ENCODE data around the gene DPYD.

DPYD gene

GRCh38 chr1:97207868-97208267 lies 713.0 kb downstream of the DPYD start:
- Histone ChIP-seq H3K4me2 (ENCODE audit: low read length) (no peak overlapping the region), H3K79me2 (ENCODE audit: insufficient read depth, low read length) (no peaks in the 10 kb centered on the region), H3K36me3 (ENCODE audit: insufficient read depth, low read length) (no peaks in the 10 kb centered on the region), H3K9me3 (ENCODE audit: low read length) (no peaks in the 10 kb centered on the region), H3K9ac (ENCODE audit: low read length) (no peak overlapping the region), H3K9me2 (ENCODE audit: low read depth, low read length) (no peaks in the 10 kb centered on the region), H3F3A (ENCODE audit: insufficient read depth, low read length) (no peaks in the 10 kb centered on the region), H3K4me3 (ENCODE audit: low read depth, low read length, poor library complexity, severe bottlenecking) (no peak overlapping the region), H3K27ac (ENCODE audit: low read depth, low read length, poor library complexity, severe bottlenecking) (no peak overlapping the region), H3K27me3 (ENCODE audit: insufficient read depth, low read length) (no peaks in the 10 kb centered on the region), H2AFZ (ENCODE audit: low read length) (no peak overlapping the region), H3K4me1 (ENCODE audit: insufficient read depth, low read length, severe bottlenecking) (no peaks in the 10 kb centered on the region), H4K20me1 (ENCODE audit: insufficient read depth, low read length) (no peaks in the 10 kb centered on the region)
- TF ChIP-seq CTCF (IDR thresholded peaks at IDR 0.05; ENCODE audit: low read length) (no peak), EZH2 (IDR thresholded peaks at IDR 0.05; ENCODE audit: borderline replicate concordance, low read length) (no peak)

- Histone ChIP-seq H3K27me3 (ENCODE audit: insufficient read depth, low read length) (no peaks in the 10 kb centered on the region), H3K9me2 (ENCODE audit: low read depth, low read length) (no peaks in the 10 kb centered on the region), H3K4me1 (ENCODE audit: insufficient read depth, low read length, severe bottlenecking) (no peaks in the 10 kb centered on the region), H3K4me3 (ENCODE audit: low read depth, low read length, poor library complexity, severe bottlenecking) (no peak overlapping the region), H3F3A (ENCODE audit: insufficient read depth, low read length) (no peaks in the 10 kb centered on the region; the same call in 1 of the 2 replicates), H4K20me1 (ENCODE audit: insufficient read depth, low read length) (no peaks in the 10 kb centered on the region), H3K36me3 (ENCODE audit: insufficient read depth, low read length) (no peaks in the 10 kb centered on the region), H3K4me2 (ENCODE audit: low read length) (no peak overlapping the region), H3K9me3 (ENCODE audit: low read length) (no peaks in the 10 kb centered on the region), H2AFZ (ENCODE audit: low read length) (no peak overlapping the region), H3K79me2 (ENCODE audit: insufficient read depth, low read length) (no peaks in the 10 kb centered on the region), H3K27ac (ENCODE audit: low read depth, low read length, poor library complexity, severe bottlenecking) (no peak overlapping the region), H3K9ac (ENCODE audit: low read length) (no peak overlapping the region)
- TF ChIP-seq CTCF (IDR thresholded peaks at IDR 0.05; ENCODE audit: low read length) (no peak), EZH2 (IDR thresholded peaks at IDR 0.05; ENCODE audit: borderline replicate concordance, low read length) (no peak)
Measured at GRCh38 chr1:97204468-97204867, 716.4 kb downstream of the DPYD start.

- no peaks in the 10 kb centered on the region for H3K27me3 ChIP-seq (ENCODE audit: insufficient read depth, low read length)
- no peaks in the 10 kb centered on the region for H3K36me3 ChIP-seq (ENCODE audit: insufficient read depth, low read length)
- H3K79me2 ChIP-seq (ENCODE audit: insufficient read depth, low read length): no peaks in the 10 kb centered on the region
- no peak overlapping the region for H3K4me2 ChIP-seq (ENCODE audit: low read length)
- no peaks in the 10 kb centered on the region for H4K20me1 ChIP-seq (ENCODE audit: insufficient read depth, low read length)
- no peaks in the 10 kb centered on the region; the same call in 1 of the 2 replicates for H3F3A ChIP-seq (ENCODE audit: insufficient read depth, low read length)
- no peaks in the 10 kb centered on the region for H3K9me2 ChIP-seq (ENCODE audit: low read depth, low read length)
- no peak overlapping the region for H2AFZ ChIP-seq (ENCODE audit: low read length)
- H3K9ac ChIP-seq (ENCODE audit: low read length): no peak overlapping the region
- no peak overlapping the region for H3K27ac ChIP-seq (ENCODE audit: low read depth, low read length, poor library complexity, severe bottlenecking)
- H3K9me3 ChIP-seq (ENCODE audit: low read length): no peaks in the 10 kb centered on the region
- H3K4me3 ChIP-seq (ENCODE audit: low read depth, low read length, poor library complexity, severe bottlenecking): no peak overlapping the region
- TF ChIP-seq EZH2 (IDR thresholded peaks at IDR 0.05; ENCODE audit: borderline replicate concordance, low read length) (no peak), CTCF (IDR thresholded peaks at IDR 0.05; ENCODE audit: low read length) (no peak)
- no peaks in the 10 kb centered on the region for H3K4me1 ChIP-seq (ENCODE audit: insufficient read depth, low read length, severe bottlenecking)
Measured at GRCh38 chr1:97202481-97203380, 718.1 kb downstream of the DPYD start.

All from OCI-LY1 (cell line).